ENCODE data around the gene ZCCHC14. TPM values are rescaled to one million over a fixed set of nuclear protein-coding genes. Genes with fewer than 3 reads are reported as not detected.

ZCCHC14 gene
- not detected in 2 replicates for total RNA-seq (2014; rRNA removed; shearing (Covaris generic); ENCODE audit: low replicate concordance)

GRCh38 chr16:87492721-87493607 is at the start of gene ZCCHC14:
Gene ZCCHC14, minus strand, starts transcription at chr16:87493024. Its CDS starts 786 bp downstream, at chr16:87492238.
- Histone ChIP-seq H3K4me1 (ENCODE audit: low read length) (no peaks in the 10 kb centered on the region), H3K9ac (ENCODE audit: low read length) (no peak within 1 kb of the TSS), H3K27me3 (ENCODE audit: low read length) (no peaks in the 10 kb centered on the region)

DNA sequence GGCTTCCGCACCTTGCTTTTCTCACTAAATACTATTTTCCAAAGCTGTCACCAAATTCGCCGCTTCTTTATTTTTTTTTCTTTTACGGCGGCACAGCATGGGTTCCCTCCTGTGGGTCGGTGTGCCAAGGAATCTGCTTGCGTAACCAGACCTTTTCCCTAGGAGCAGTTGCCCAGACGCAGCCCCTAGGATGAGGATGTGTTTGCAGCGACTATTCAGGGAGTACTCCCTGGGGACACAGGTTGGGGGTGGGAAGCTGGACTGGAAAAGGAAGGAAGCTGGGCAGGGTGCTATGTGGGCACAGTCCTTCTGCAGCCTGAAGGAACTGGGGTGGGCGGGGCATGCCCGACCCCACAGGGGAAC is 49.0 kb upstream of the ZCCHC14 start:
- H2AFZ ChIP-seq (ENCODE audit: low read length): no peak overlapping the region
- no peaks in the 10 kb centered on the region for H3K27me3 ChIP-seq (ENCODE audit: low read length)
- no peaks in the 10 kb centered on the region for H3K9me3 ChIP-seq (ENCODE audit: low read length)
- no peak for DNase-seq
- H3K36me3 ChIP-seq (ENCODE audit: insufficient read depth, low read length): no peaks in the 10 kb centered on the region
- H3K27ac ChIP-seq (ENCODE audit: low read length): no peak overlapping the region
- no peak overlapping the region for H3K9ac ChIP-seq (ENCODE audit: low read length)
- H3K79me2 ChIP-seq (ENCODE audit: low read length): no peaks in the 10 kb centered on the region
- no peaks in the 10 kb centered on the region for H3K9me2 ChIP-seq (replicated peaks; ENCODE audit: insufficient read depth, low read length)
- H3K4me2 ChIP-seq (ENCODE audit: low read depth, low read length, poor library complexity, severe bottlenecking): no peak overlapping the region
- H3K4me3 ChIP-seq (ENCODE audit: low read length): no peak overlapping the region
- no peaks in the 10 kb centered on the region for H3K4me1 ChIP-seq (ENCODE audit: low read length)
- no peaks in the 10 kb centered on the region for H4K20me1 ChIP-seq (ENCODE audit: insufficient read depth, low read depth, low read length)

More at GRCh38 chr16:87492721-87493607, at the start of gene ZCCHC14:
- no peak for DNase-seq
- no peak within 1 kb of the TSS for H2AFZ ChIP-seq (ENCODE audit: low read length)
- no peaks in the 10 kb centered on the region for H3K9me3 ChIP-seq (ENCODE audit: low read length)
- H3K9me2 ChIP-seq (replicated peaks; ENCODE audit: insufficient read depth, low read length): no peaks in the 10 kb centered on the region
- H3K36me3 ChIP-seq (ENCODE audit: insufficient read depth, low read length): no peaks in the 10 kb centered on the region
- no peaks in the 10 kb centered on the region for H3K79me2 ChIP-seq (ENCODE audit: low read length)
- H3K4me2 ChIP-seq (ENCODE audit: low read depth, low read length, poor library complexity, severe bottlenecking): no peak within 1 kb of the TSS
- H3K27ac ChIP-seq (ENCODE audit: low read length): no peak within 1 kb of the TSS
- no peaks in the 10 kb centered on the region for H4K20me1 ChIP-seq (ENCODE audit: insufficient read depth, low read depth, low read length)
- no peak within 1 kb of the TSS for H3K4me3 ChIP-seq (ENCODE audit: low read length)

- Histone ChIP-seq H3K4me2 (ENCODE audit: low read depth, low read length, poor library complexity, severe bottlenecking) (no peak overlapping the region), H3K9me3 (ENCODE audit: low read length) (no peaks in the 10 kb centered on the region), H3K9ac (ENCODE audit: low read length) (no peak overlapping the region), H2AFZ (ENCODE audit: low read length) (no peak overlapping the region), H4K20me1 (ENCODE audit: insufficient read depth, low read depth, low read length) (no peaks in the 10 kb centered on the region), H3K4me1 (ENCODE audit: low read length) (no peaks in the 10 kb centered on the region), H3K27me3 (ENCODE audit: low read length) (no peaks in the 10 kb centered on the region), H3K9me2 (replicated peaks; ENCODE audit: insufficient read depth, low read length) (no peaks in the 10 kb centered on the region), H3K27ac (ENCODE audit: low read length) (no peak overlapping the region), H3K79me2 (ENCODE audit: low read length) (no peaks in the 10 kb centered on the region), H3K36me3 (ENCODE audit: insufficient read depth, low read length) (no peaks in the 10 kb centered on the region), H3K4me3 (ENCODE audit: low read length) (no peak overlapping the region)
- DNase-seq: no peak
Observed at GRCh38 chr16:87541147-87541871, 48.5 kb upstream of the ZCCHC14 start.

DNA sequence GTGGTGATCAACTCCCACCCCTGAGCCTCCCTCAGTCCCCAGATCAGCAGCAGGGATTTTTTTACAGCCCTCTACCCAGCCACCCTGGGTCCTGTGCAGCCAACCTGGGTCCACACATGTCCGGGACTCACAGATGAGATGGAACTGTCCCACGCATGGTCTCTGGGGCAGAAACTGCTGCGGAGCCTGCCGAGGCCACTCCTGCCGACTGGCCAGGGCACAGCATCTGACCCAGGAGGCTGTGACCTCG is 48.0 kb upstream of the ZCCHC14 start:
- Histone ChIP-seq H3K4me3 (ENCODE audit: low read length) (no peak overlapping the region), H2AFZ (ENCODE audit: low read length) (no peak overlapping the region), H3K27me3 (ENCODE audit: low read length) (no peaks in the 10 kb centered on the region), H4K20me1 (ENCODE audit: insufficient read depth, low read depth, low read length) (no peaks in the 10 kb centered on the region), H3K36me3 (ENCODE audit: insufficient read depth, low read length) (no peaks in the 10 kb centered on the region), H3K9me3 (ENCODE audit: low read length) (no peaks in the 10 kb centered on the region), H3K9ac (ENCODE audit: low read length) (no peak overlapping the region), H3K27ac (ENCODE audit: low read length) (no peak overlapping the region), H3K79me2 (ENCODE audit: low read length) (no peaks in the 10 kb centered on the region), H3K9me2 (replicated peaks; ENCODE audit: insufficient read depth, low read length) (no peaks in the 10 kb centered on the region), H3K4me1 (ENCODE audit: low read length) (no peaks in the 10 kb centered on the region), H3K4me2 (ENCODE audit: low read depth, low read length, poor library complexity, severe bottlenecking) (no peak overlapping the region)
- DNase-seq: no peak

GRCh38 chr16:87540072-87540896 is 47.5 kb upstream of the ZCCHC14 start:
- H3K79me2 ChIP-seq (ENCODE audit: low read length): no peaks in the 10 kb centered on the region
- H3K27me3 ChIP-seq (ENCODE audit: low read length): no peaks in the 10 kb centered on the region
- no peaks in the 10 kb centered on the region for H3K9me2 ChIP-seq (replicated peaks; ENCODE audit: insufficient read depth, low read length)
- no peak overlapping the region for H3K9ac ChIP-seq (ENCODE audit: low read length)
- H4K20me1 ChIP-seq (ENCODE audit: insufficient read depth, low read depth, low read length): no peaks in the 10 kb centered on the region
- H3K4me2 ChIP-seq (ENCODE audit: low read depth, low read length, poor library complexity, severe bottlenecking): no peak overlapping the region
- no peak overlapping the region for H3K4me3 ChIP-seq (ENCODE audit: low read length)
- no peaks in the 10 kb centered on the region for H3K9me3 ChIP-seq (ENCODE audit: low read length)
- no peaks in the 10 kb centered on the region for H3K4me1 ChIP-seq (ENCODE audit: low read length)
- no peak overlapping the region for H2AFZ ChIP-seq (ENCODE audit: low read length)
- DNase-seq: no peak
- H3K27ac ChIP-seq (ENCODE audit: low read length): no peak overlapping the region
- H3K36me3 ChIP-seq (ENCODE audit: insufficient read depth, low read length): no peaks in the 10 kb centered on the region

DNA sequence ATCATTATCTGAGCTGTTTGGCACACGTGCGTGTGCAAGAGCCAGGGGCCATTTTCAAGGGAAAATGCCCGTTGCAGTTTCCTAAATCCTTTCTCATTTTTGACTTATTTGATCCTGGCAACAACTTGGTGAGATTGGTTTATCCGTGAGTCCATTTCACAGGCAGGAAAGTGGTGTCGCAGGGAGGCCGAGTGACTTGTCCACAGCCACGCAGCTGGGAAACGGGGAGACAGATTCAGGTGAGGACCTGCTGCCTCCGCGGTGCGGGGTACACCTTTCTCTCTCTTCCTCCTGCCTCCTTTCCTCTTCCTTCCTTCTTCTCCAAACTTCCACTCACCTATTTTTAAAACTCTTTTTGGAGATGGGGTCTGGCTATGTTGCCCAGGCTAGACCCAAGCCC is 46.3 kb upstream of the ZCCHC14 start:
- no peak for DNase-seq
- Histone ChIP-seq H3K9ac (ENCODE audit: low read length) (no peak overlapping the region), H3K9me3 (ENCODE audit: low read length) (no peaks in the 10 kb centered on the region), H3K79me2 (ENCODE audit: low read length) (no peaks in the 10 kb centered on the region), H3K27me3 (ENCODE audit: low read length) (no peaks in the 10 kb centered on the region), H3K27ac (ENCODE audit: low read length) (no peak overlapping the region), H3K9me2 (replicated peaks; ENCODE audit: insufficient read depth, low read length) (no peaks in the 10 kb centered on the region), H3K4me3 (ENCODE audit: low read length) (no peak overlapping the region), H4K20me1 (ENCODE audit: insufficient read depth, low read depth, low read length) (no peaks in the 10 kb centered on the region), H3K4me2 (ENCODE audit: low read depth, low read length, poor library complexity, severe bottlenecking) (no peak overlapping the region), H3K4me1 (ENCODE audit: low read length) (no peaks in the 10 kb centered on the region), H3K36me3 (ENCODE audit: insufficient read depth, low read length) (no peaks in the 10 kb centered on the region), H2AFZ (ENCODE audit: low read length) (no peak overlapping the region)

DNA sequence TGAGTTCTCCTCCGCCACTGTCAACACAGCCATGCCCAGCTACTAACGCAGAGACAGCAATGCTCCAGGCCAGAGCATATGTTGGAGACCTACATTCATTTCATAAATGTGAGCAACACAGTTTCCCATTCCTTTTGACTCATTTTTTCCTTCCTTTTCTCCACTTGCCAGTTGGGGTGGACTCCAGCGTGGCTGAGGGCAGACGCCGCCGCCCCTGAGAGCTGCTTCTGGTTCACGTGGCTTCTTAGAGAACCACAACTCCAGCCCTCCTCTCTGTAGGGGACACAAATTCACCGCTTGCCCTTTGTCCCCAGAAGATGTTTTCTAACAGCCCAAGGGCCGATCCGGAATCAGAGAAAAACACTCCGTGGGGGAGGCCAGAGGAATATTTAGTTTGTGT is 45.8 kb upstream of the ZCCHC14 start:
- Histone ChIP-seq H2AFZ (ENCODE audit: low read length) (no peak overlapping the region), H3K9me2 (replicated peaks; ENCODE audit: insufficient read depth, low read length) (no peaks in the 10 kb centered on the region), H3K9ac (ENCODE audit: low read length) (no peak overlapping the region), H3K4me3 (ENCODE audit: low read length) (no peak overlapping the region), H3K9me3 (ENCODE audit: low read length) (no peaks in the 10 kb centered on the region; the same call in 1 of the 2 replicates), H3K27me3 (ENCODE audit: low read length) (no peaks in the 10 kb centered on the region), H4K20me1 (ENCODE audit: insufficient read depth, low read depth, low read length) (no peaks in the 10 kb centered on the region), H3K27ac (ENCODE audit: low read length) (no peak overlapping the region), H3K4me2 (ENCODE audit: low read depth, low read length, poor library complexity, severe bottlenecking) (no peak overlapping the region), H3K4me1 (ENCODE audit: low read length) (no peaks in the 10 kb centered on the region), H3K79me2 (ENCODE audit: low read length) (no peaks in the 10 kb centered on the region), H3K36me3 (ENCODE audit: insufficient read depth, low read length) (no peaks in the 10 kb centered on the region)
- DNase-seq: no peak

DNA sequence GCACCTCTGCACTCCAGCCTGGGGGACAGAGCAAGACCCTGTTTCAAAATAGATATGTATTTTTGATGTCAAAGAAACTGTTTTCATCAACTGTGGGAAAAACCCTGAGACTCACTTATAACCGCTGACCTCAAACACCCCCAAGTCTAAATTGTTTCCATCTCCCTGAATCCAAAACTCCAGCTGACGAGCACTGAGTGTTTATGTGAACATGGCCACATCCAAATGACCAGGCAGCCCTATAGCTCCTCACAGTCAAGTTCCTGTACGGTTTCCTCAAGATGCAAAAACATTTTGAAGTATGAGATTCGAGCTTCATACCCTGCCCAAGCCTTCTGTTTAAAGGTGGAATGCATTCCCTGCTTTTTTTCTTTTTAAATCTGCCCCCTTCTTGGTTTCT is 45.3 kb upstream of the ZCCHC14 start:
- no peak overlapping the region for H3K9ac ChIP-seq (ENCODE audit: low read length)

More for the DNA sequence above, 45.3 kb upstream of the ZCCHC14 start:
- Histone ChIP-seq H3K27me3 (ENCODE audit: low read length) (no peaks in the 10 kb centered on the region), H3K4me1 (ENCODE audit: low read length) (no peaks in the 10 kb centered on the region), H3K4me2 (ENCODE audit: low read depth, low read length, poor library complexity, severe bottlenecking) (no peak overlapping the region), H2AFZ (ENCODE audit: low read length) (no peak overlapping the region), H4K20me1 (ENCODE audit: insufficient read depth, low read depth, low read length) (no peaks in the 10 kb centered on the region), H3K79me2 (ENCODE audit: low read length) (no peaks in the 10 kb centered on the region), H3K27ac (ENCODE audit: low read length) (no peak overlapping the region), H3K36me3 (ENCODE audit: insufficient read depth, low read length) (no peaks in the 10 kb centered on the region), H3K9me2 (replicated peaks; ENCODE audit: insufficient read depth, low read length) (no peaks in the 10 kb centered on the region), H3K4me3 (ENCODE audit: low read length) (no peak overlapping the region), H3K9me3 (ENCODE audit: low read length) (peaks cover 2% of the 10 kb centered on the region; the same call in 1 of the 2 replicates)
- no peak for DNase-seq

Measured in Karpas-422 (cell line).